Hematopoietic multipotent progenitor cell treated with erythropoietin and hydrocortisone succinate and interleukin-3 and kit ligand, for 8 days (in vitro differentiated cells): ENCODE results near the gene TERB1.

Source experiments
- DNase-seq: peaks from one replicate; pipeline ENCODE4 v3.0.0-alpha.2; 2015

Gene TERB1

DNA sequence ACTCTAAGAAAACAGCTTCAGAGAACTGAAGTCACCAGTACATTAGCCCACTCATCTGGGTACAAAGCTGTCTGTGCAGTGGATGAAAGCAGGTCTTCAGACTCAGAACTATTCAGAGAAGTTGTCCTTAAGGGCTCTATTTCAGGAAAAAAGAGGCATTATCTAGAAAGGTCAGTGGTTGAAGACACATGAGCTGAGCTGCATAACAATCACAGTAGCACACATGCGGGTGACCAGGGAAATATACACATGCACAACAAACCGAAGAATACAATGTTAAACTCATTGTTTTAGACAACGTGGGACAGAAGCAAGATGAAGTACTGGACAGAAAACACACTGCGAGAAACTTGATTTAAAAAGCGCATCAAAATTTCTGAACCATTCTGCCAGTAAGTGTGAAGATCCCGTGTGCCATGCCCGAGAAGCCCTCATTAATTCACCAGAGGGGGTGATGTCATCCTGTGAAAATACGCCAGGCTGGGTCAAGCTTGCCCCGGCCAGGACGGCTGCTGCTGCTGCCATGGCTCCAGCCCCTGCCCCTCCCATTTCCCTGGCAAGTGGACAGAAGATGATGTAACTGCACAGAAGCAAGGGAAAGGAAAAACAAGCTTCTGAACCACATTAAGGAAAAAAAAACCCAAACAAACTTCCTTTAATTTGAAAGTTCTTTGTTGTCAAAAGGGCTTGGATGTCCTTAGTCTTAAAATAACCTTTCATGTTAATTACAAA, 60.0 kb downstream of the TERB1 start:
- DNase-seq = peak; percentile 18

DNA sequence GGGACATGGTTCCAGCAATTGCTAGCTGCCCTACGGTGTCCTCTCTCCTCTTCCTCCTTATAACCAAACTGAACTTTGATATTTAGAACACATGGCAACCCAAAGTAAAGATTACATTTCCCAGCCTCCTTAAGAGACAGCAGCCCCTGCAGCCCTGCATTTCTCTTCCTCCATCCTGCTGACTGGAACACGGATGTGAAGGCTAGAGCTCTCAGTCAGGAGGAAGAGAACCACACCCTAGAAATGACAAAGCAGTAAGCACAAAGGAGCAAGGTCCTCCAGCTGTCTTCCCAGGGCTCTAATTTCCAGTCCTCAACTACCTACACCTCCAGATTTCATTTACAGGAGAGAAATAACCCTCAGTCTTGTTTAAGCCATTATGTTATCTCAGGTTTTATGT, 60.9 kb downstream of the TERB1 start:
- peak; percentile 27 for DNase-seq

DNA sequence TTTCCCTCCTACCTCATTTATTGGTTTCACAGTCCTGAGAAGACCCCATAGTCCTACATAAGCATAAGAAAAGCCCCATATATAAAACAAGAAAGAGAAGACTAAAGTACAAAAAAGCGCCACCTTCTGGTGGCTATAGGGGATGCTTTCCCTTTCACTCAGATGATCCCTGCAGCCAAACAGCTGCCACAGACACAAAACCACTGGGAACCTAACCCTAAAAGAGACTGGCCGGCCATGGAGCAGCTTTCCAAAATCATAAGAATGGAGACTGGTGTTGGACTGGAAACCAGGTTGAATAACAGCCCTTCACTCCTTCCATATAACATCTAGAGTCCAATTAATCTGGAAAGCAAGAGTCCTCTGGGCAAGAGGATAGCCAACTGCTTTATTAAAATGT, 61.4 kb downstream of the TERB1 start:
- peak; percentile 67 for DNase-seq

DNA sequence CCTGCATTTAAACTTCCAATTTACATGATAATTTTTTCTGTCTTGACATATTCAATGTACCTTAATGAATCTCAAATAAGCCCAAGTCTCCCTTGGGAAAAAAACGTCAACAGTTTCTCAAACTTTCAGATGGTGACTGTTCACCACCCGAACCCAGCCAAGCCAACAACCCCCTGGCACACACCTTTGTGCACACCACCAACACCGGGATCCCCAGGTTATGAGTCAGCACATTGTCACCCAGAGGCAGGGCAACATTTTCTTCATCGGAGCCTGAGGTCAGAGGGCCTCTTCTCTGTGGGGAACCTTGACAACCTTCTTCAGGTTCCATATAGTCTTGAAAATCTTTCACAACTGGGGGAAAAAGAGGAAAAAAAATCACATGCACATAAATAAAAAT, 65.5 kb downstream of the TERB1 start:
- DNase-seq = no peak

DNA sequence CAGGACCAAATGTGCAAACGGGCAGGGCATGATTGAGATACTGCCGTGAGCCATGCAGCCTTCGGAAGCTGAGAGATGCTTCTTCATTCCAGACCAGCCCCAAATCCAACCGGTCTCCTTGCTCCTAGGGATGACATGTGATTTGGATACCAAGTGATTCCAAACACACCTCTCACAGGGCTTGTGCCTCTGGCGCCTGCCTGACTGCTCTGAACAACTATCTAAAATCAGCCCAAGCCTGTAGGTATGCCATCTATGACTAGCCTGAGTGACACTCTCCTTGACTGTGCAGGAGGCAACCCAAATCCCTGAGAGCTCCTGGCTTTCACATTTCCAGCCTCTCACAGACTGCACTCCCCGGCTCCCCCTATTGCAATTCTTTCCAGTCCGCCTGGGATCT, 70.3 kb downstream of the TERB1 start:
- no peak for DNase-seq

DNA sequence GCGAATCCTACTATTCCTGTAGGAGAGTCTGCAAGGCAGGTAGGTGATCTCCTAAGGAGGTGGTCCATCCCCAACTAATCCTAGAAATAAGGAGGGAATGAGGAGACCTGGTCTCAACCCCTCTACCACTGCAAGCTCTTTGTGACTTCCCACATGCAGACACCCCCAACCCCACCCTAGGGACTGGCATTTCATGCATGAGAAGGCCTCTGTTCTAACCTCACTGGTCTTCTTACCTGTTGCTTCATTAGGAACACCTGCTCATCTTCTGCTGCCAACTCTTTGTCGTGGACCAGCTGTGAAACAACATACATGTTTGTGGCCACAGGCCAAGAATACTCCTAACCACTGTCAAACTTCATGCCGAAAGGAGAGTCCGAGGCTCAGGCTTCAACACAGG, 72.6 kb downstream of the TERB1 start:
- no peak for DNase-seq

DNA sequence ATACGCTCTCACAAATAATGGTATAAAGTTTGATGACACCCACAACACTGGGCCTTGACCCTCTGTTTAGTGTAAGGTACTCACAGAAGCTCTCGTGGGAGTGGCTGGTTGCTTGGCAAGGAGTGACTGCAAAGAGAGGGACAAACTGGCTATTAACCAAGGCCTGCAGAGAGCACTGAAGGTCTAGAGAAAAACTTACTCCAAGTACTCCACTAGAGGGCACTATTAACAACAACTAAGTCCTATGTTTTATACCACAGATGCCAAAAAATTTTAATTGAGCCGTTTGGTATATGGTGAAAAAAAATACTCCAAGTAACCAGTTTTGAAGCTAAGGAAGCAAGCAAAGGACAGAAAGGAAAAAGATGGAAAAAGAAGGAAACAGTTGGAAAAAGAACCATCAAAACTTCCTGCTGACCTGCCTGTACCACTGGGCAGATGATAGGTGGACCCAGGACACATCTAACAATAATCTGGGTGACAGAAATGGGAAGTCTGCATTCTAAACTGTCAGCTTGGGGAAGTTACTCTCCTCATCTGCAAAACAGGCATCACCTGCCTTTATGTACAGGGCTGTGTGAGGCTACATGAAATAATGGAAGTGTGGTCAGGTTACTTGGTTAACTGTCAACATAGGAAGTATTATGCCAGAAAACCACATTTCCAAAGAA, 73.1 kb downstream of the TERB1 start:
- peak; percentile 78 for DNase-seq

DNA sequence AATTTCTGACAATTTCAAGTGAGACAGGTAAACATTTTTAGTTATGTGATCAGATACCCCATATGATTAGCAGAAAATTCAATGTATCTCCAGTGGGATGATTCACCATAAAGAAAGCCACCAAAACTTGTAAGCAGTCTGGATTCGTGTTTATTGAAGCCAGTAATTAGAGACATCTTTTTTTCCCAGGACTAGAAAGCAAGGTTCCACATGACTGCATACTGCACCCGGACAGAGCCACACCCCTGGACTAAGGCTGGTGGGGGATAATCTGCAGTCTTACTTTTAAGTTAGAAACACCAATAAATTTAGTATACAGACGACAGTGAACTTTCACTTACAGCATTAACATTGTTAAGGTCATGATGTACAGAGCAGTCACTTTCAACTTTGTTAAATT, 80.6 kb downstream of the TERB1 start:
- DNase-seq = no peak

DNA sequence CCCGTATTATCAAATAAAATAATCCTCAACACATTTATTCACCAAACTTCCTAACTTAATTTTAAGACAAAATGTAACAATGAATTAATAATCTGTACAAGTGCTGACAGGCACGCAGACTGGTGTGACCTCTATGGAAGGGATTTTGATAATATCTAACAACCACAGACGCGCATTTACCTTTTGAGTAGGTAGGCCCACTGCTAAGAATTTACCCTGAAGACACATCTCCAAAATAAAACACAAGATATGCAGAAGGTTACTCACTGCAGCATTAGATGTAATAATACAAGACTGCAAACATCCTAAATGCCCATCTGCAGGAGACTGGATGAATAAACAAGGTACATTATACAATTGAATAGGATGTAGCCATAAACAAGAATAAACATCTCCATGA, 82.1 kb downstream of the TERB1 start:
- no peak for DNase-seq

DNA sequence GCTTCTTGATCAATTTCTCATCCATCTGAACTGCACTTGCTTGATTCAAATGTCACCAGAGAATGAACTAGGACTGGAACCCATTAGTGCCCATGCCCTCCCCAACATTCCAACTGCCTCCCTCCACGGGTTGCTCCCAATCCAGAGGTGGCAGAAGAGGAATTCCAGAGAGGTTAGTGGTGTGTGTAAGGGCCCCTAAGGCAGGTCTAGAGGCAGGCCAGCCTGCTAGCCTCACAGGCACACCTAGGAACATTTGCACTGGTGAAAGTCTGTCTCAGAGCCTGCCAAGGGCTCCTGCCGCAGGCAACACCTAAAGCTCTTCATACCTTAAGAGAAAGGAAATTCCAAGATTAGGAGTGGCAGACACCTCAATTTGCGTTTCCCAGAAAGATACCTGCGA, 83.6 kb downstream of the TERB1 start:
- DNase-seq = no peak

DNA sequence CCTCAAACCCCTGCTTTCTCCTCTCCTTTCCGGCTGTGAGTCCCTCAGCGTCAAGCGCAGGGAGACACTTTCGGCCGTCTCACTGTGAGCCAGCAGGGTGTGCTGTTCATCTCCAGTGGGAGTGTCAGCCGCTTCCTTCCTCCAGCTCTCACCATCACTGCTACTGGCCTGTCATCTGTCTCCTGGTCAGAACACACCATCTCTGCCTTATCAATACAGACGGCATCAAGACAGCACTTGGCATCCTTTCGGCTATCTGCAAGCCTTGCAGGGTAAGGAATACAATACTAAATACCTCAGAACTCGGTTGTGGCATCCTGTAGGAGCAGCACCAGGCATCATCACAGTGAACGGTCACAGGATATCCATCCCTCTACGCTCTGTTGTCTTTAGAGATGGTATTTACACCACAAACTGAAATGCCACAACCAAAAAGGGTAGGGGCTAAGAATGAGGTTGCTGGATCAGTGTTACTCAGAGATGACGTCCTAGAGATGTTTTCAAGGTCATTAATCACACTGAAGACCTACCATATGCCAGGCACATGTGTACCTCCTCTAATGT, 84.2 kb downstream of the TERB1 start:
- DNase-seq = peak; percentile 49

DNA sequence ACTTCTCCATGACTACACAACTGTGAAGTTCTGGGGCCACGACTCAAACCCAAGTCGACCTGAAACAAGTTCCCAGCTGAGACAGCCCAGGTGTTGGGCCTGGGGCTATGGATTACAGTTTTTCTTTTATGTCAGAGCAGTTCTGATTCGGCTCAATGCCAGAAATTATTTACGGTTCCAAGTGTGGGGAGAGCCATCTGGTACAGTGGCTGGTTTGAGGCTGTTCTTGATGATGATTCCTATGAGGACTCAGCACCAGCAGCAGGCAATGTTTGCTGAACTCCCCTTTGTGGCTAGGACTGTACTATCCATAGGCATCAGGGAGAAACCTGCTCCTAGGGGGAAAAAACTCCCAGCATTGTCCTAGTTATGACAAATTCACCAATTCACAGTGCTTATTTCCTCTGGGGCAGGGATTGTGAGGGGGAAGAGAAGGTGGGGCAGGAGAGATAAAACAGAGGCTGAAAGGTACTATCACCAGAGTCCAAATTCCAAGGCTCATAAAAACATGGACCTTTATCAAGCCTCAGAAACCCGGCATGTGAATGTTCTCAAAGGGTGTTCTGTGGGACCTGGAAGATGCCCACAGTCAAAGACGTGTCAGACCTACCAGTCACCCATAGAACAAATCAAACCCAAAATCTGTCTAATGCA, 86.6 kb downstream of the TERB1 start:
- no peak for DNase-seq

DNA sequence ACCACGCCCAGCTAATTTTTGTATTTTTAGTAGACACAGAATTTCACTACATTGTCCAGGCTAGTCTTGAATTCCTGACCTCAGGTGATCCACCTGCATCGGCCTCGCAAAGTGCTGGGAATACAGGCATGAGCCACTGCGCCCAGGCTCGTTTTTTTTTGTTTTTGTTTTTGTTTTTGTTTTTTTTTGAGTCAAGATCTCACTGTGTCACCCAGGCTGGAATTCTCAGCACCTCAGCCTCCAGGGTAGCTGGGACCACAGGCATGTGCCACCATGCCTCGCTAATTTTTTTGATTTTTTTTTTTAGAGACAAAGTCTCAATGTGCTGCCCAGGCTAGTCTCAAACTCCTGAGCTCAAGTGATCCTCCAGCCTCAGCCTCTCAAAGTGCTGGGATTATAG, 87.3 kb downstream of the TERB1 start:
- DNase-seq = no peak

DNA sequence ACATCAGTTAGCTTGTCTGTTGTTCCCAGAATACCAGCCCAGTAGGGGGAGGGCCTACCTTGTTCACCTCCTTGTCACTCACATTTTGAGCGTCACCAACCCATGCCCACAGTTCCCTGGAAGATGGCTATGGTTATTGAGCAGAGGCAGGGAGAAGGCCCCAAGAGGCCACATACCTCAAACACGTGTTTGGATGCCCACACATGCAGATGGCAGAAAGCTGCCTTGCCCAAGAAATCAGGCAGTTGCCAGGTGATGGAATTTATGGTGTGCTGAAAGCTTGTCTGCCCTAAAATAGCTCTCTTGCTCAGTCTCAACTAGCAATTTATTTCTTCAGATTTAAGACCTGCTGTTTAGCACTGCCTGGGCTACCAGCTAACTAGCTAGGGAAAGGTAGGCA, 88.3 kb downstream of the TERB1 start:
- no peak for DNase-seq

DNA sequence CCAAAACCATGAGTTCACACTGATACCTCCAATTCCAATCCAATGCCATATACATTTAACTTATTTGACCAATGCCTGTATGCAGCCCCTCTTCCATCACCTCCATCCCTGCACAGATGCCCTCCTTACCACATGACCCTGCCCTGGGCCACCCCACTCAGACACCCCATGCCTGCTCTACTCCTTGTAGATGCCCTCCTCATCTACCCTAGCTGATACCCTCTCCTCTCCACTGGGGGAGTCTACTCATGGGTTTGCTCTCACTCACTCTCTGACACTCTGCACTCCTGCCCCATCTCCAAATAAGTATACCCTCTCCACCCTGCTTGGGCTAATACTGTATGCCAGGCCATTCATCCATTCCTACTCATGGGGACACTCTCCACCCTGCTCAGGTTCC, 88.9 kb downstream of the TERB1 start:
- no peak for DNase-seq

DNA sequence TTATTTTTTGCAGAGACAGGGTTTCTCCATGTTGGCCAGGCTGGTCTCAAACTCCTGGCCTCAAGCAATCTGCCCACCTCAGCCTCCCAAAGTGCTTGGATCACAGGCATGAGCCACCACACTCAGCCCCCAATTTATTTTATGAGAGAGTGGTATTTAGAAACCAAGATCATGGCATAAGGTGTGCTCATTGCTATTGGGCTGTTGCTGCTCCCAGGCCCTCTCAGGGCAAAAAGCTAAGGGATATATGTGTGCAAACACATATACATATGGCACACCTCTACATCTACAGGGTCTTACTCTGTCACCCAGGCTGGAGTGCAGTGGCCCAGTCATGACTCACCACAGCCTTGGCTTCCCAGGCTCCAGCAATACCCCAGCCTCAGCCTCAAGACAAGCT, 89.8 kb downstream of the TERB1 start:
- DNase-seq = no peak

DNA sequence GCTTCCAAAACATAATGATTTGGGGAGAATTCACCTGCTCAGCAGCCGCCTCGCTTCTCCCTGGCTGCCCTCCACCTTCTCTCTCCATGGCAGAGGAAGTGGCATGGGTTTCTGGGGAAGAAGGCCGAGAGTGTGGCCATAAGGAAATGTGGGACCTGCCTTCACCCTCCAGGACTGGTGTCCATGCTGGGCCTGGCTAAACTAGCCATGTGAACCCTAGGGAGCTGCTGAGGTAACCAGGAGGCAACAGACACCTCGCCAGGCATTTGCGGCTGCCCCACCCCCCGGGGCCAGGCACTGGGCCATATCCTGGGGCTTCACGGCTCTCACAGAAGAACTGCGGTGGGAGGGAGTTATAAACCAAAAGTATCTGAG, 94.9 kb downstream of the TERB1 start:
- no peak for DNase-seq

DNA sequence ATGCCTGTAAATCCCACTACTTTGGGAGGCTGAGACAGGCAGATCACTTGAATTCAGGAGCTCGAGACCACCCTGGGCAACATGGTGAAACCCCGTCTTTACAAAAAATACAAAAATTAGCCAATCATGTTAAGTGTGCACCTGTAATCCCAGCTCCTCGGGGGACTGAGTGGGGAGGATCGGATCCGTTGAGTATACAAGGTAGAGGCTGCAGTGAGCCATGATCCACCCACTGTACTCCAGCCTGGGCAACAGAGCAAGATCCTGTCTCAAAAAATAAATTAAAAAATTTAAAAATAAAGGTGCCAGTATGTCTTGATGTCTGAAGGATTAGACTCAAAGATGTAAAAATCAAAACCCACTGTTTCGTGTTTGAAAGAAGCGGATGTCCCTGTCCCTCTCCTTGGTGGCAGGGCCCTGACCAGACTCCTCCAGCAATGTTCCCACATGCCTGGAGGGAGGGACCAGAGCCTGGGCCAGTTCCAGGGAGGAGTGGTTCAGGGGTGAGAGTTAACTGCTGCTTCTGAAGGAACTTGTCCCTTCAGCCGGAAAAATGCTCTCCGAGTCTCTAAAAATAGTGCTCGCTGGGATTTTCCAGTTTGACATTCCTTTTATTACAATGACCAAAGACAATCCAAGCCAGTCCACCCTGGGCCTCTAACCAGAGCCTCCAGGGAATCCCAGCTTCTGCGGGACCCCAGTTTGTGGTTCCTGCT, 95.4 kb downstream of the TERB1 start:
- no peak for DNase-seq
